NCI-H82 treated with DMSO at 0.1 percent for 48 hours (cell line): ENCODE results near the gene LST1.

Source experiments
- DNase-seq: peaks from one replicate; lab custom pipeline; 2025; ENCODE audit not compliant: unreplicated experiment; lab: John Stamatoyannopoulos, UW

The LST1 gene

GRCh38 chr6:31559958-31560696 lies 25.9 kb upstream of the LST1 start:
- no peak for DNase-seq

- DNase-seq, result no peak
Observed at GRCh38 chr6:31560697-31561058, 25.4 kb upstream of the LST1 start.

GRCh38 chr6:31567531-31568370 lies 18.3 kb upstream of the LST1 start:
- no peak for DNase-seq

GRCh38 chr6:31568537-31568961 lies 17.5 kb upstream of the LST1 start:
- no peak for DNase-seq

GRCh38 chr6:31569861-31570536 lies 16.1 kb upstream of the LST1 start:
- no peak for DNase-seq

GRCh38 chr6:31572041-31572911 lies 13.8 kb upstream of the LST1 start, which contains the start of gene LTA:
LTA (plus strand) TSS chr6:31572289; CDS start chr6:31572743, 454 bp downstream.
- no peak for DNase-seq

GRCh38 chr6:31573239-31574105 lies 12.6 kb upstream of the LST1 start:
- DNase-seq, result no peak

GRCh38 chr6:31574106-31575061 lies 11.7 kb upstream of the LST1 start:
- DNase-seq, result no peak

GRCh38 chr6:31575335-31575901 lies 10.7 kb upstream of the LST1 start, which contains the start of gene TNF:
TNF (plus strand) TSS chr6:31575565; CDS start chr6:31575742, 177 bp downstream.
- no peak for DNase-seq

GRCh38 chr6:31575952-31576685 lies 10.0 kb upstream of the LST1 start:
- no peak for DNase-seq

- no peak for DNase-seq
Observed at GRCh38 chr6:31576897-31577578, 9.0 kb upstream of the LST1 start.

GRCh38 chr6:31577579-31577966 lies 8.5 kb upstream of the LST1 start:
- DNase-seq, result no peak

- no peak for DNase-seq
Observed at GRCh38 chr6:31578184-31579118, 7.6 kb upstream of the LST1 start.

- DNase-seq, result no peak
Observed at GRCh38 chr6:31579119-31579505, 7.0 kb upstream of the LST1 start.

- no peak for DNase-seq
Observed at GRCh38 chr6:31579546-31580437, 6.3 kb upstream of the LST1 start.
